Measurements from ENCODE around the gene FAU. TPM values are rescaled to one million over a fixed set of nuclear protein-coding genes. Genes with fewer than 3 reads are reported as not detected.

FAU gene
- total and polyA plus RNA-seq, 2 of the 13 experiments (the other 11 are each of a cell fraction or from before 2014, with no cell fraction given) = 374 to 869 TPM

DNA sequence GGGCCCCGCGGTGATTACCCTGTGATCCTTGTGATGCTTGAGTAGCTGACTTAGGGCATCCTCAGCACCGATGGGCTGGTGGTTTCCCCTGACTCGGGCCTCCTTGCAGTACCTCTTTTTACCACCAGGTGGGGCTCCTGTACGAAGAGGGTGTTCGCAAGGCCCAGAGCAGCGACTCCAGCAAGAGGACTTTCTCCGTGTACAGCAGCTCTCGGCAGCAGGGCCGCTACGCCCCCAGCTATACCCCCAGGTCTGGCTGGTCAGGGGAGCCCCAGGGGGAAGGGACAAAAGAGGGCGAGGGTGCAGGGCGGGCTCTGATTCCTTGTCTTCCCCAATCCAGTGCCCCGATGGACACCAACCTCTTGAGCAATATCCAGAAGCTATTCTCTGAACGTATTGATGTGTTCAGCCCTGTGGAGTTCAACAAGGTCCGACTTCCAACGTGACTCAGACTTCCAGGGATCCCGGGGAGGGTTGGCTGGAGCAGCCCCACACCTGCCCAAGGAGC, 11.5 kb downstream of the FAU start (continued):
- TF ChIP-seq ZNF501 (CRISPR knock-in tag; IDR thresholded peaks at IDR 0.05) (peak; percentile 48; the same call in 1 of the 2 replicates), CEBPB (IDR thresholded peaks at IDR 0.05; ENCODE audit: borderline replicate concordance, low read depth, low read length) (peak; percentile 83), GATA4 (IDR thresholded peaks at IDR 0.05; ENCODE audit: borderline replicate concordance, low read depth) (no peak), FOXC1 (CRISPR knock-in tag; IDR thresholded peaks at IDR 0.05; ENCODE audit: borderline replicate concordance) (peak; percentile 66; the same call in 1 of the 2 replicates), CTCF (CRISPR knock-in tag; IDR thresholded peaks at IDR 0.05) (peak; percentile 91), THAP11 (CRISPR knock-in tag; IDR thresholded peaks at IDR 0.05) (peak; percentile 36; the same call in 1 of the 2 replicates), ZBTB39 (CRISPR knock-in tag; IDR thresholded peaks at IDR 0.05) (no peak), NFE2 (CRISPR knock-in tag; IDR thresholded peaks at IDR 0.05) (no peak), YEATS4 (CRISPR knock-in tag; IDR thresholded peaks at IDR 0.05; ENCODE audit: borderline replicate concordance) (no peak), DMAP1 (CRISPR knock-in tag; IDR thresholded peaks at IDR 0.05) (no peak), HOXA5 (CRISPR knock-in tag; IDR thresholded peaks at IDR 0.05) (peak; percentile 23; the same call in 1 of the 2 replicates), ZNF180 (CRISPR knock-in tag; IDR thresholded peaks at IDR 0.05; ENCODE audit: borderline replicate concordance, low read depth) (no peak), SPEN (CRISPR knock-in tag; IDR thresholded peaks at IDR 0.05; ENCODE audit: low read depth) (peak; percentile 45; the same call in 1 of the 2 replicates), NR2C2 (CRISPR knock-in tag; IDR thresholded peaks at IDR 0.05; ENCODE audit: borderline replicate concordance) (no peak; the same call in 1 of the 2 replicates), SYNCRIP (IDR thresholded peaks at IDR 0.05; ENCODE audit: insufficient read depth, low read depth, low read length) (no peak), HNF1B (CRISPR knock-in tag; IDR thresholded peaks at IDR 0.05) (peak; percentile 17; the same call in 1 of the 2 replicates), ZNF530 (CRISPR knock-in tag; IDR thresholded peaks at IDR 0.05; ENCODE audit: low read depth) (no peak), ERF (CRISPR knock-in tag; IDR thresholded peaks at IDR 0.05) (peak; percentile 48; the same call in 1 of the 2 replicates), MXI1 (IDR thresholded peaks at IDR 0.05; ENCODE audit: borderline replicate concordance, low read depth, low read length) (peak; percentile 69; the same call in 1 of the 3 replicates), POLR2AphosphoS5 (IDR thresholded peaks at IDR 0.05; ENCODE audit: low read depth, low read length) (no peak)
- TF ChIP-seq, protein P1, sequence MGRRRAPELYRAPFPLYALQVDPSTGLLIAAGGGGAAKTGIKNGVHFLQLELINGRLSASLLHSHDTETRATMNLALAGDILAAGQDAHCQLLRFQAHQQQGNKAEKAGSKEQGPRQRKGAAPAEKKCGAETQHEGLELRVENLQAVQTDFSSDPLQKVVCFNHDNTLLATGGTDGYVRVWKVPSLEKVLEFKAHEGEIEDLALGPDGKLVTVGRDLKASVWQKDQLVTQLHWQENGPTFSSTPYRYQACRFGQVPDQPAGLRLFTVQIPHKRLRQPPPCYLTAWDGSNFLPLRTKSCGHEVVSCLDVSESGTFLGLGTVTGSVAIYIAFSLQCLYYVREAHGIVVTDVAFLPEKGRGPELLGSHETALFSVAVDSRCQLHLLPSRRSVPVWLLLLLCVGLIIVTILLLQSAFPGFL (CRISPR knock-in tag; IDR thresholded peaks at IDR 0.05) = no peak
- TF ChIP-seq, protein P2, sequence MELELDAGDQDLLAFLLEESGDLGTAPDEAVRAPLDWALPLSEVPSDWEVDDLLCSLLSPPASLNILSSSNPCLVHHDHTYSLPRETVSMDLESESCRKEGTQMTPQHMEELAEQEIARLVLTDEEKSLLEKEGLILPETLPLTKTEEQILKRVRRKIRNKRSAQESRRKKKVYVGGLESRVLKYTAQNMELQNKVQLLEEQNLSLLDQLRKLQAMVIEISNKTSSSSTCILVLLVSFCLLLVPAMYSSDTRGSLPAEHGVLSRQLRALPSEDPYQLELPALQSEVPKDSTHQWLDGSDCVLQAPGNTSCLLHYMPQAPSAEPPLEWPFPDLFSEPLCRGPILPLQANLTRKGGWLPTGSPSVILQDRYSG (CRISPR knock-in tag; IDR thresholded peaks at IDR 0.05) = no peak

All from HepG2 (cell line).